GM23338 (cell line): ENCODE measurements around the gene NPIPB13. TPM values are rescaled to one million over a fixed set of nuclear protein-coding genes. Genes with fewer than 3 reads are reported as not detected.
A peak's percentile ranks its signal among the peaks of the same experiment; 100 is the strongest.
"Not testable (repeated sequence)": the region's sequence is repeated elsewhere in the genome, so short reads cannot be mapped to it uniquely, and the experiment has no call there.

ENCODE experiments used
- ATAC-seq: fragments of 200-7000 bp; cut with Tn5 transposase; 3 replicates; pipeline ENCODE4 v1.9.1; 2020
- DNase-seq: peaks from one replicate; pipeline ENCODE4 v3.0.0-alpha.2; 2015; ENCODE audit warnings: low spot score
- H2AFZ ChIP-seq: fragments of 200-600 bp; sonication (generic); 2 replicates; pipeline ENCODE4 v1.8.0; 2016; ENCODE audit warnings: antibody characterized with exemption, mild to moderate bottlenecking, moderate library complexity
- H3F3A ChIP-seq: fragments of 200-600 bp; sonication (generic); replicated peaks from 2 replicates; pipeline ENCODE4 v1.8.0; 2017; ENCODE audit warnings: antibody characterized with exemption, mixed run types, low read depth
- H3K27ac ChIP-seq: fragments of 200-600 bp; sonication (generic); 2 replicates; pipeline ENCODE4 v1.6.1; 2016; ENCODE audit warnings: low read depth
- H3K27me3 ChIP-seq: fragments of 200-600 bp; sonication (generic); 2 replicates; pipeline ENCODE4 v1.8.0; 2016; ENCODE audit warnings: mild to moderate bottlenecking, mixed run types, moderate library complexity; ENCODE audit not compliant: insufficient read depth
- H3K36me3 ChIP-seq: fragments of 200-600 bp; sonication (generic); 2 replicates; pipeline ENCODE4 v1.8.0; 2016; ENCODE audit warnings: mild to moderate bottlenecking; ENCODE audit not compliant: insufficient read depth
- H3K4me1 ChIP-seq: fragments of 200-600 bp; sonication (generic); 2 replicates; pipeline ENCODE4 v1.8.0; 2016; ENCODE audit warnings: mild to moderate bottlenecking, moderate library complexity; ENCODE audit not compliant: insufficient read depth
- H3K4me2 ChIP-seq: fragments of 200-600 bp; sonication (generic); 2 replicates; pipeline ENCODE4 v1.7.1; 2017; ENCODE audit warnings: mixed run types
- H3K4me3 ChIP-seq: fragments of 200-600 bp; sonication (generic); 2 replicates; pipeline ENCODE4 v1.6.1; 2016; ENCODE audit warnings: mixed run types
- H3K79me2 ChIP-seq: fragments of 200-600 bp; sonication (generic); replicated peaks from 2 replicates; pipeline ENCODE4 v1.8.0; 2017; ENCODE audit warnings: mild to moderate bottlenecking; ENCODE audit not compliant: insufficient read depth
- H3K9me2 ChIP-seq: fragments of 200-600 bp; sonication (generic); 2 replicates; pipeline ENCODE4 v1.8.0; 2017; ENCODE audit not compliant: insufficient read depth
- H4K20me1 ChIP-seq: fragments of 200-600 bp; sonication (generic); replicated peaks from 2 replicates; pipeline ENCODE4 v1.8.0; 2017; ENCODE audit warnings: mild to moderate bottlenecking; ENCODE audit not compliant: insufficient read depth
- H3K27ac Mint-ChIP-seq: 2 replicates; pipeline ENCODE4 v1.8.0; 2020; ENCODE audit warnings: inconsistent platforms, mild to moderate bottlenecking, moderate library complexity, mixed read lengths
- H3K27me3 Mint-ChIP-seq: 3 replicates; pipeline ENCODE4 v1.8.0; 2022; ENCODE audit warnings: low read depth, mild to moderate bottlenecking, moderate library complexity, mixed read lengths, inconsistent platforms; ENCODE audit not compliant: insufficient read depth, poor library complexity
- H3K36me3 Mint-ChIP-seq: 3 replicates; pipeline ENCODE4 v1.8.0; 2021; ENCODE audit warnings: low read depth, mild to moderate bottlenecking, inconsistent platforms, moderate library complexity, mixed read lengths
- H3K4me1 Mint-ChIP-seq: 3 replicates; pipeline ENCODE4 v1.8.0; 2020; ENCODE audit warnings: mild to moderate bottlenecking, inconsistent platforms, mixed read lengths
- H3K4me3 Mint-ChIP-seq: 3 replicates; pipeline ENCODE4 v1.8.0; 2021; ENCODE audit warnings: moderate library complexity, mild to moderate bottlenecking, inconsistent platforms, mixed read lengths
- H3K9me3 Mint-ChIP-seq: 3 replicates; pipeline ENCODE4 v1.8.0; 2020; ENCODE audit warnings: moderate library complexity, mild to moderate bottlenecking, inconsistent platforms, mixed read lengths
- polyA plus RNA-seq: library from polyadenylated mRNA; unstranded; fragments of >200 nt; fragmentation: Nextera tagmentation; extraction: Ambion mirVana; gene quantifications from 2 replicates; pipeline ENCODE4 v1.2.1, GENCODE V29; 2016
- small RNA-seq: library from RNA; depleted of rRNA; stranded (forward); fragments of <200 nt; gene quantifications from one replicate; pipeline ENCODE3, GENCODE V24; 2014; ENCODE audit warnings: low replicate concordance
- total RNA-seq: library from RNA; depleted of rRNA; stranded (reverse); fragments of >200 nt; shearing (Covaris generic); gene quantifications from 2 replicates; pipeline ENCODE4 v1.2.3, GENCODE V29; 2014; rRNA removed

The NPIPB13 gene
- total and polyA plus RNA-seq, 2 experiments from 2014 or later: 5.7 to 7.6 TPM

GRCh38 chr16:30206252-30206651, 42.0 kb downstream of the NPIPB13 start:
- DNase-seq, H3K79me2 ChIP-seq, H3K27me3 ChIP-seq, H3K9me3 Mint-ChIP-seq, H3K27ac Mint-ChIP-seq, H3K4me1 Mint-ChIP-seq, H3K27ac ChIP-seq, H3K4me1 ChIP-seq, H3K36me3 ChIP-seq, H2AFZ ChIP-seq, H3K27me3 Mint-ChIP-seq, H3F3A ChIP-seq, H3K4me3 Mint-ChIP-seq, H3K36me3 Mint-ChIP-seq, H4K20me1 ChIP-seq, H3K9me2 ChIP-seq: not testable (repeated sequence)
- ATAC-seq: peak; percentile 30
- H3K4me3 ChIP-seq: peak overlapping the region; percentile 54; the same call in 1 of the 2 replicates
- H3K4me2 ChIP-seq: peak overlapping the region; percentile 73; the same call in 1 of the 2 replicates

GRCh38 chr16:30205541-30206236, 42.6 kb downstream of the NPIPB13 start:
- not testable (repeated sequence) for H3K27ac Mint-ChIP-seq, DNase-seq, H3K9me3 Mint-ChIP-seq, H3K4me3 Mint-ChIP-seq, H4K20me1 ChIP-seq, H3K27me3 Mint-ChIP-seq, H3K36me3 Mint-ChIP-seq, H3K4me1 Mint-ChIP-seq, H2AFZ ChIP-seq, H3K27ac ChIP-seq, H3K79me2 ChIP-seq, H3K27me3 ChIP-seq, H3K9me2 ChIP-seq, H3F3A ChIP-seq, H3K4me1 ChIP-seq, H3K36me3 ChIP-seq
- Histone ChIP-seq H3K4me3 (peak overlapping the region; percentile 54; the same call in 1 of the 2 replicates), H3K4me2 (peak overlapping the region; percentile 73; the same call in 1 of the 2 replicates)
- peak; percentile 61 for ATAC-seq

- H2AFZ ChIP-seq, H3K9me2 ChIP-seq, H3K36me3 Mint-ChIP-seq, H4K20me1 ChIP-seq, H3K4me1 ChIP-seq, H3K27me3 ChIP-seq, H3K27me3 Mint-ChIP-seq, H3K4me3 ChIP-seq, H3K9me3 Mint-ChIP-seq, H3K36me3 ChIP-seq, H3K4me1 Mint-ChIP-seq, H3K27ac Mint-ChIP-seq, H3K27ac ChIP-seq, DNase-seq, H3K4me2 ChIP-seq, H3K79me2 ChIP-seq, H3F3A ChIP-seq, H3K4me3 Mint-ChIP-seq: not testable (repeated sequence)
- peak; percentile 45 for ATAC-seq
Measured at GRCh38 chr16:30199608-30200343, 48.5 kb downstream of the NPIPB13 start.

GRCh38 chr16:30199049-30199448, 49.2 kb downstream of the NPIPB13 start, which contains the start of gene SULT1A3:
Gene SULT1A3, plus strand, starts transcription at chr16:30199255. Its CDS starts 1,474 bp downstream, at chr16:30200729.
- not testable (repeated sequence) for H3K4me2 ChIP-seq, H3K36me3 Mint-ChIP-seq, H3K36me3 ChIP-seq, H3K27me3 Mint-ChIP-seq, H3K4me3 Mint-ChIP-seq, DNase-seq, H3K9me2 ChIP-seq, H3K4me1 ChIP-seq, H3K27ac Mint-ChIP-seq, H3F3A ChIP-seq, H3K79me2 ChIP-seq, H4K20me1 ChIP-seq, H3K27ac ChIP-seq, H3K4me3 ChIP-seq, H3K4me1 Mint-ChIP-seq, H3K9me3 Mint-ChIP-seq, H2AFZ ChIP-seq, H3K27me3 ChIP-seq
- ATAC-seq: peak; percentile 47

Small RNA genes within 50 kb of the gene (small RNA-seq; reads per million reads assigned to genes)
- not detected for gene AC106782.4

Other genes starting within 250 kb of the NPIPB13 start
- gene DOC2A, start 237.5 kb downstream of the NPIPB13 start, total RNA-seq: 7.5 and 10.0 TPM in 2 replicates
- 9.8 and 10.4 TPM in 2 replicates for gene DOC2A, start 237.5 kb downstream of the NPIPB13 start, polyA plus RNA-seq
- not detected in 2 replicates for gene C16orf92, start 225.3 kb downstream of the NPIPB13 start, total RNA-seq
- gene C16orf92, start 225.3 kb downstream of the NPIPB13 start, polyA plus RNA-seq: 0.34 and 0.56 TPM in 2 replicates
- 28.2 and 37.4 TPM in 2 replicates for gene TLCD3B, start 217.2 kb downstream of the NPIPB13 start, total RNA-seq
- 14.2 and 16.3 TPM in 2 replicates for gene TLCD3B, start 217.2 kb downstream of the NPIPB13 start, polyA plus RNA-seq
- 1,113 and 1,306 TPM in 2 replicates for gene ALDOA, start 182.7 kb downstream of the NPIPB13 start, total RNA-seq
- 1,054 and 1,067 TPM in 2 replicates for gene ALDOA, start 182.7 kb downstream of the NPIPB13 start, polyA plus RNA-seq
- 108 and 120 TPM in 2 replicates for gene PPP4C, start 172.5 kb downstream of the NPIPB13 start, total RNA-seq
- gene PPP4C, start 172.5 kb downstream of the NPIPB13 start, polyA plus RNA-seq: 169 and 170 TPM in 2 replicates
- gene TBX6, start 156.6 kb downstream of the NPIPB13 start, total RNA-seq: 1.1 and 2.3 TPM in 2 replicates
- gene TBX6, start 156.6 kb downstream of the NPIPB13 start, polyA plus RNA-seq: 1.9 and 2.4 TPM in 2 replicates
- gene YPEL3, start 152.3 kb downstream of the NPIPB13 start, total RNA-seq: 21.8 and 27.8 TPM in 2 replicates
- 81.7 and 86.1 TPM in 2 replicates for gene YPEL3, start 152.3 kb downstream of the NPIPB13 start, polyA plus RNA-seq
- 0.94 TPM in 1 of 2 replicates, not detected in the other for gene GDPD3, start 134.9 kb downstream of the NPIPB13 start, total RNA-seq
- 1.1 and 1.4 TPM in 2 replicates for gene GDPD3, start 134.9 kb downstream of the NPIPB13 start, polyA plus RNA-seq
- 14.5 and 22.4 TPM in 2 replicates for gene MAPK3, start 125.3 kb downstream of the NPIPB13 start, total RNA-seq
- 17.9 and 19.7 TPM in 2 replicates for gene MAPK3, start 125.3 kb downstream of the NPIPB13 start, polyA plus RNA-seq
- 17.9 and 23.5 TPM in 2 replicates for gene CORO1A, start 64.9 kb downstream of the NPIPB13 start, total RNA-seq
- gene CORO1A, start 64.9 kb downstream of the NPIPB13 start, polyA plus RNA-seq: 10.2 and 13.8 TPM in 2 replicates
- 335 and 350 TPM in 2 replicates for gene BOLA2B, start 54.8 kb downstream of the NPIPB13 start, total RNA-seq
- 659 and 682 TPM in 2 replicates for gene BOLA2B, start 54.8 kb downstream of the NPIPB13 start, polyA plus RNA-seq
- 27.3 and 29.5 TPM in 2 replicates for gene SLX1A, start 54.6 kb downstream of the NPIPB13 start, total RNA-seq
- 97.5 and 112 TPM in 2 replicates for gene SLX1A, start 54.6 kb downstream of the NPIPB13 start, polyA plus RNA-seq
- 2.8 and 11.2 TPM in 2 replicates for gene SULT1A3, start 49.2 kb downstream of the NPIPB13 start, total RNA-seq
- 17.4 and 19.5 TPM in 2 replicates for gene SULT1A3, start 49.2 kb downstream of the NPIPB13 start, polyA plus RNA-seq
- gene CD2BP2, start 106.8 kb upstream of the NPIPB13 start, total RNA-seq: 33.9 and 38.7 TPM in 2 replicates
- gene CD2BP2, start 106.8 kb upstream of the NPIPB13 start, polyA plus RNA-seq: 21.0 and 23.1 TPM in 2 replicates
- 19.6 and 30.8 TPM in 2 replicates for gene TBC1D10B, start 122.0 kb upstream of the NPIPB13 start, total RNA-seq
- 13.3 TPM in 2 replicates for gene TBC1D10B, start 122.0 kb upstream of the NPIPB13 start, polyA plus RNA-seq
- not detected in 2 replicates for gene MYL11, start 126.3 kb upstream of the NPIPB13 start, total RNA-seq
- gene MYL11, start 126.3 kb upstream of the NPIPB13 start, polyA plus RNA-seq: 3.5 and 7.3 TPM in 2 replicates
- gene SEPTIN1, start 134.1 kb upstream of the NPIPB13 start, total RNA-seq: 0.21 and 0.35 TPM in 2 replicates
- 3.3 and 3.9 TPM in 2 replicates for gene SEPTIN1, start 134.1 kb upstream of the NPIPB13 start, polyA plus RNA-seq
- 37.9 and 44.3 TPM in 2 replicates for gene ZNF48, start 146.9 kb upstream of the NPIPB13 start, total RNA-seq
- gene ZNF48, start 146.9 kb upstream of the NPIPB13 start, polyA plus RNA-seq: 4.8 and 6.2 TPM in 2 replicates
- 12.0 and 16.1 TPM in 2 replicates for gene ZNF771, start 159.1 kb upstream of the NPIPB13 start, total RNA-seq
- gene ZNF771, start 159.1 kb upstream of the NPIPB13 start, polyA plus RNA-seq: 10.8 and 12.7 TPM in 2 replicates
- 46.1 and 54.1 TPM in 2 replicates for gene DCTPP1, start 181.6 kb upstream of the NPIPB13 start, total RNA-seq
- gene DCTPP1, start 181.6 kb upstream of the NPIPB13 start, polyA plus RNA-seq: 51.7 and 58.3 TPM in 2 replicates
- gene SEPHS2, start 197.4 kb upstream of the NPIPB13 start, total RNA-seq: 35.2 and 43.0 TPM in 2 replicates
- gene SEPHS2, start 197.4 kb upstream of the NPIPB13 start, polyA plus RNA-seq: 27.3 and 29.7 TPM in 2 replicates
- gene ITGAL, start 224.3 kb upstream of the NPIPB13 start, total RNA-seq: 0.07 TPM in 1 of 2 replicates, not detected in the other
- gene ITGAL, start 224.3 kb upstream of the NPIPB13 start, polyA plus RNA-seq: 0.05 and 0.43 TPM in 2 replicates